ENCODE data around the gene CDC16.

DNA sequence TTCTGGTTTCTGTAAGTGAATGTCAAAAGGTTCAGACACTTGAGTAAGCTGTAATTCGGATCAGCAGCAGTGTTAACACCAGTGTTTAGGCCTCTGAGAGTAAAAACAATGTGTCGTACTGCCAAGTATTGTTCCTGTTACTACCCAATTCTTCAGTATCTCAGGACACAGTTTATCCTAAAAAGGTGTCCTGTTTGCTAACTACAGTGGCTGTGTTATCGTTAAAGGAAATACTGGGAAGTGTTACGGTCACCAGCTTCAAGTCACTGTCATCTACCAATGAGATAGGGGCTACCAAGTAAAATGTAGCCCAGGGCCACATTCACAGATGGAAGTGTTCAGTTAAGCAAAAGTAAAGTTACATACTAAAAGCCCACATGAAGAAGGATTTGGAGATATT is 44.4 kb downstream of the CDC16 start:
- TF ChIP-seq SUZ12 (IDR thresholded peaks at IDR 0.05; ENCODE audit: extremely low read depth, insufficient read depth, insufficient read length) (no peak), YY1 (IDR thresholded peaks at IDR 0.05; ENCODE audit: insufficient read depth, insufficient read length) (no peak), ZNF274 (IDR thresholded peaks at IDR 0.05; ENCODE audit: low read depth, low read length) (no peak)

All from NT2/D1 (cell line).